Measurements from ENCODE around the gene SH2D6.

DNA sequence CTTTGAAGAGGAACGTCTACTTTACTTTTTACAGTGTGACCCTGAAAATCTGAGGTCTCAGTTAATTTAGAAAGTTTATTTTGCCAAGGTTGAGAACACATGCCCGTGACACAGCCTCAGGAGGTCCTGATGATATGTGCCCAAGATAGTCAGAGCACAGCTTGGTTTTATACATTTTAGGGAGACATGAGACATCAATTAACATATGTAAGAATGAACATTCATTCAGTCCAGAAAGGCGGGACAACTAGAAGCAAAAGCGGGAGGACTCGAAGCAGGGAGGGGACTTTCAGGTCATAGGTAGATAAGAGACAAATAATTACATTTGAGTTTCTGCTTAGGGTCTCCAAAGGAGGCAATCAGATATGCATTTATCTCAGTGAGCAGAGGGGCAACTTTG is 40.3 kb upstream of the SH2D6 start:
- TF ChIP-seq ZNF12 (CRISPR knock-in tag; IDR thresholded peaks at IDR 0.05) (no peak), NFIC (IDR thresholded peaks at IDR 0.05) (no peak), SIX5 (IDR thresholded peaks at IDR 0.05; ENCODE audit: borderline replicate concordance in 1 of 2, insufficient read depth in 1 of 2, low read depth in 1 of 2, low read length in 2 of 2) (no peak), CREB1 (IDR thresholded peaks at IDR 0.05) (no peak), CREB1 (CRISPR knock-in tag; IDR thresholded peaks at IDR 0.05) (no peak), TBL1XR1 (IDR thresholded peaks at IDR 0.05; ENCODE audit: low read length in 2 of 2) (no peak), TAF9B (IDR thresholded peaks at IDR 0.05; ENCODE audit: partially characterized antibody) (no peak), HMG20B (CRISPR knock-in tag; IDR thresholded peaks at IDR 0.05) (no peak)
- TF ChIP-seq, protein P1, sequence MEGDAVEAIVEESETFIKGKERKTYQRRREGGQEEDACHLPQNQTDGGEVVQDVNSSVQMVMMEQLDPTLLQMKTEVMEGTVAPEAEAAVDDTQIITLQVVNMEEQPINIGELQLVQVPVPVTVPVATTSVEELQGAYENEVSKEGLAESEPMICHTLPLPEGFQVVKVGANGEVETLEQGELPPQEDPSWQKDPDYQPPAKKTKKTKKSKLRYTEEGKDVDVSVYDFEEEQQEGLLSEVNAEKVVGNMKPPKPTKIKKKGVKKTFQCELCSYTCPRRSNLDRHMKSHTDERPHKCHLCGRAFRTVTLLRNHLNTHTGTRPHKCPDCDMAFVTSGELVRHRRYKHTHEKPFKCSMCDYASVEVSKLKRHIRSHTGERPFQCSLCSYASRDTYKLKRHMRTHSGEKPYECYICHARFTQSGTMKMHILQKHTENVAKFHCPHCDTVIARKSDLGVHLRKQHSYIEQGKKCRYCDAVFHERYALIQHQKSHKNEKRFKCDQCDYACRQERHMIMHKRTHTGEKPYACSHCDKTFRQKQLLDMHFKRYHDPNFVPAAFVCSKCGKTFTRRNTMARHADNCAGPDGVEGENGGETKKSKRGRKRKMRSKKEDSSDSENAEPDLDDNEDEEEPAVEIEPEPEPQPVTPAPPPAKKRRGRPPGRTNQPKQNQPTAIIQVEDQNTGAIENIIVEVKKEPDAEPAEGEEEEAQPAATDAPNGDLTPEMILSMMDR (IDR thresholded peaks at IDR 0.05 in 2 of 3, conservative IDR thresholded peaks at IDR 0.05 in 1 of 3; ENCODE audit: insufficient read depth in 2 of 3, low read depth in 1 of 3, low read length in 3 of 3): no peak
- TF ChIP-seq, protein P2, sequence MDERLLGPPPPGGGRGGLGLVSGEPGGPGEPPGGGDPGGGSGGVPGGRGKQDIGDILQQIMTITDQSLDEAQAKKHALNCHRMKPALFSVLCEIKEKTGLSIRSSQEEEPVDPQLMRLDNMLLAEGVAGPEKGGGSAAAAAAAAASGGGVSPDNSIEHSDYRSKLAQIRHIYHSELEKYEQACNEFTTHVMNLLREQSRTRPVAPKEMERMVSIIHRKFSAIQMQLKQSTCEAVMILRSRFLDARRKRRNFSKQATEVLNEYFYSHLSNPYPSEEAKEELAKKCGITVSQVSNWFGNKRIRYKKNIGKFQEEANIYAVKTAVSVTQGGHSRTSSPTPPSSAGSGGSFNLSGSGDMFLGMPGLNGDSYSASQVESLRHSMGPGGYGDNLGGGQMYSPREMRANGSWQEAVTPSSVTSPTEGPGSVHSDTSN (CRISPR knock-in tag; IDR thresholded peaks at IDR 0.05; ENCODE audit: low read depth): no peak
- TF ChIP-seq, protein P2 (tag; conservative IDR thresholded peaks at IDR 0.05; ENCODE audit: low read depth): no peak
- TF ChIP-seq, protein P3, sequence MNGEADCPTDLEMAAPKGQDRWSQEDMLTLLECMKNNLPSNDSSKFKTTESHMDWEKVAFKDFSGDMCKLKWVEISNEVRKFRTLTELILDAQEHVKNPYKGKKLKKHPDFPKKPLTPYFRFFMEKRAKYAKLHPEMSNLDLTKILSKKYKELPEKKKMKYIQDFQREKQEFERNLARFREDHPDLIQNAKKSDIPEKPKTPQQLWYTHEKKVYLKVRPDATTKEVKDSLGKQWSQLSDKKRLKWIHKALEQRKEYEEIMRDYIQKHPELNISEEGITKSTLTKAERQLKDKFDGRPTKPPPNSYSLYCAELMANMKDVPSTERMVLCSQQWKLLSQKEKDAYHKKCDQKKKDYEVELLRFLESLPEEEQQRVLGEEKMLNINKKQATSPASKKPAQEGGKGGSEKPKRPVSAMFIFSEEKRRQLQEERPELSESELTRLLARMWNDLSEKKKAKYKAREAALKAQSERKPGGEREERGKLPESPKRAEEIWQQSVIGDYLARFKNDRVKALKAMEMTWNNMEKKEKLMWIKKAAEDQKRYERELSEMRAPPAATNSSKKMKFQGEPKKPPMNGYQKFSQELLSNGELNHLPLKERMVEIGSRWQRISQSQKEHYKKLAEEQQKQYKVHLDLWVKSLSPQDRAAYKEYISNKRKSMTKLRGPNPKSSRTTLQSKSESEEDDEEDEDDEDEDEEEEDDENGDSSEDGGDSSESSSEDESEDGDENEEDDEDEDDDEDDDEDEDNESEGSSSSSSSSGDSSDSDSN (IDR thresholded peaks at IDR 0.05; ENCODE audit: borderline replicate concordance in 1 of 2, low read depth in 2 of 2, low read length in 2 of 2): no peak

Measured in K562 (cell line).